Peyer's patch (tissue), 4 donors: ENCODE measurements around the gene MRNIP. TPM values are rescaled to one million over a fixed set of nuclear protein-coding genes. Genes with fewer than 3 reads are reported as not detected.
"Not testable (repeated sequence)": the region's sequence is repeated elsewhere in the genome, so short reads cannot be mapped to it uniquely, and the experiment has no call there.

ENCODE experiments used
- DNase-seq, 3 donors: peaks; one replicate each; pipeline ENCODE4 v3.0.0-alpha.2; 2017 to 2019
- H3K27ac ChIP-seq, 4 donors: fragments of 200-600 bp; sonication (generic); one replicate each; pipeline ENCODE4 v1.5.1; 2016 to 2019
- H3K27me3 ChIP-seq, 2 donors: fragments of 200-600 bp; sonication (generic); one replicate each; pipeline ENCODE4 v1.5.1; 2019
- H3K36me3 ChIP-seq, 3 donors: fragments of 200-600 bp; sonication (generic); one replicate each; pipeline ENCODE4 v1.5.1; 2016 to 2019
- H3K4me1 ChIP-seq, 4 donors: fragments of 200-600 bp; sonication (generic); one replicate each; pipeline ENCODE4 v1.5.1; 2016 to 2019
- H3K4me3 ChIP-seq, 4 donors: fragments of 200-600 bp; sonication (generic); 1 replicate in 3 of 4; 2 replicates in 1 of 4; pipeline ENCODE4 v1.5.1; 2016 to 2019; ENCODE audit warnings: mild to moderate bottlenecking in 1 of 4
- H3K9me3 ChIP-seq, 4 donors: fragments of 200-600 bp; sonication (generic); one replicate each; pipeline ENCODE4 v1.5.1; 2016 to 2019; ENCODE audit warnings: mild to moderate bottlenecking in 1 of 4
- POLR2A ChIP-seq, 2 donors: fragments of 450-650 bp; IDR thresholded peaks; one replicate each; pipeline ENCODE4 v1.5.1; 2017; ENCODE audit warnings: antibody characterized with exemption in 2 of 2, mild to moderate bottlenecking in 2 of 2, moderate library complexity in 2 of 2
- total RNA-seq, 4 donors: library from RNA; depleted of rRNA; stranded (reverse); fragments of >200 nt; gene quantifications; one replicate each; pipeline ENCODE4 v1.1.0, GENCODE V29; 2016
- TF ChIP-seq, protein P1 (sequence below), 6 experiments: fragments of 450-650 bp in 4 of 6; fragments of 200-600 bp in 2 of 6; sonication (generic) in 1 of 6; IDR thresholded peaks; one replicate each; pipeline ENCODE4 v1.5.1; 2017 to 2019; ENCODE audit warnings: antibody characterized with exemption in 6 of 6, mild to moderate bottlenecking in 3 of 6, moderate library complexity in 1 of 6

MRNIP gene
- total RNA-seq, 4 donors from 2014 or later, result 21.5 to 120 (median 68.3) TPM

DNA sequence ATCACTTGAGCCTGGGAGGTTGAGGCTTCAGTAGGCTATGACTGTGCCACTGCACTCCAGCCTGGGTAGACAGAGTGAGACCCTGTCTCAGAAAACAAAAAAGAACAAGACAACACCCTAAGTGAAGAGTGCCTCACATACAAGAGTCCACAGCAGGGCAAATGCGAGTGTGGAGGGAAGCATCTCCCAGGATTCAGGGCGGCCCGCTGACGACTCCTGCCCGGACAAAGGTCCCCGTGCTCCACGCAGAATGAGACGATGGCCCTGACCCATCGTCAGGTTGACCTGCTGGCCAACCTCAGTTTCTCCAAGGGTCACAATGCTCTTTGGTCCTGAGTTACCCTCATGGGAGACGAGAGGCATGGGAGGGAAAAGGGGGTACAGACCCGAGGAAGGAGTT is 18.3 kb downstream of the MRNIP start:
- peaks cover 0 to 63% (median 0%) of the 10 kb centered on the region in 3 donors for H3K36me3 ChIP-seq
- no peaks in the 10 kb centered on the region for H3K27me3 ChIP-seq
- no peak overlapping the region for H3K27ac ChIP-seq

DNA sequence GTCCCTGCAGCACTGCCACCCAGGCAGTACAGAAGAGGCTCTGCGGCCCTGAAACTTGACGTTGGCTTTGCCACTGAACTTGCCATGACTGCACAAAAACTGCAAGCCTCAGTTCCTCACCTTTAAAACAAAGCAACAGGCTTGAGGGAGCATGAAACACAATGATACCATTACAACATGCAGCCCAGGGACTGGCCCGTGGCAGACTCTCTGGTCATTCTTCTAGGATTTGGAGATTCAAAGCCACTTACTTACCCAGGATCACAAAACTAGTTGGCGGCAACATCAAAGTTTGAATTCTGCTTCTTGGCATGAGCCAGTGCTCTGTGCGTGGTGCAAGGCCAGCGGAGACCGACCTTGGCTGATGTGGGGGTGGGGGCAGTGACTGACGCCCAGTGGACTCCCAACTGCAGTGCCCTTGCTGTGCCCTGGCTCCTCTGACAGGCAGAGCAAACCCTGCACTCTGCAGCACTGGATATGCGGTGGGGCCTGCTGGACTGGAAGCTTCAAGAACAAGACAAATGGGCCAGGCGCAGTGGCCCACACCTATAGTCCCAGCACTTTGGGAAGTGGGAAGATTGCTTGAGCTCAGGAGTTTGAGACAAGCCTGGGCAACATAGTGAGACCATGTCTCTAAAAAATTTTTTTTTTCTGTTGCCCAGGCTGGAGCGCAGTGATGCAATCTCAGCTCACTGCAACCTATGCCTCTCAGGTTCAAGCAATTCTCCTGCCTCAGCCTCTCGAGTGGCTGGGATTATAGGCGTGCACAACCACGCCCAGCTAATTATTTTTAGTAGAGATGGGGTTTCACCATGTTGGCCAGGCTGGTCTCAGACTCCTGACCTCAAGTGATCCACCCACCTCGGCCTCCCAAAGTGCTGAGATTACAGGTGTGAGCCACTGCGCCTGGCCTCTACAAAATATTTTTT is 19.0 kb downstream of the MRNIP start:
- DNase-seq, result peak in 1 of 3 donors; percentile 49
- Histone ChIP-seq H3K4me1 (peaks cover 0 to 11% (median 1%) of the 10 kb centered on the region in 4 donors), H3K27me3 (no peaks in the 10 kb centered on the region), H3K9me3 (no peaks in the 10 kb centered on the region), H3K36me3 (peaks cover 0 to 63% (median 0%) of the 10 kb centered on the region in 3 donors), H3K4me3 (no peak overlapping the region), H3K27ac (no peak overlapping the region)
- TF ChIP-seq POLR2A (IDR thresholded peaks at IDR 0.05), result no peak
- TF ChIP-seq, protein P1, sequence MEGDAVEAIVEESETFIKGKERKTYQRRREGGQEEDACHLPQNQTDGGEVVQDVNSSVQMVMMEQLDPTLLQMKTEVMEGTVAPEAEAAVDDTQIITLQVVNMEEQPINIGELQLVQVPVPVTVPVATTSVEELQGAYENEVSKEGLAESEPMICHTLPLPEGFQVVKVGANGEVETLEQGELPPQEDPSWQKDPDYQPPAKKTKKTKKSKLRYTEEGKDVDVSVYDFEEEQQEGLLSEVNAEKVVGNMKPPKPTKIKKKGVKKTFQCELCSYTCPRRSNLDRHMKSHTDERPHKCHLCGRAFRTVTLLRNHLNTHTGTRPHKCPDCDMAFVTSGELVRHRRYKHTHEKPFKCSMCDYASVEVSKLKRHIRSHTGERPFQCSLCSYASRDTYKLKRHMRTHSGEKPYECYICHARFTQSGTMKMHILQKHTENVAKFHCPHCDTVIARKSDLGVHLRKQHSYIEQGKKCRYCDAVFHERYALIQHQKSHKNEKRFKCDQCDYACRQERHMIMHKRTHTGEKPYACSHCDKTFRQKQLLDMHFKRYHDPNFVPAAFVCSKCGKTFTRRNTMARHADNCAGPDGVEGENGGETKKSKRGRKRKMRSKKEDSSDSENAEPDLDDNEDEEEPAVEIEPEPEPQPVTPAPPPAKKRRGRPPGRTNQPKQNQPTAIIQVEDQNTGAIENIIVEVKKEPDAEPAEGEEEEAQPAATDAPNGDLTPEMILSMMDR (IDR thresholded peaks at IDR 0.05), result no peak

More for the DNA sequence above, 18.3 kb downstream of the MRNIP start:
- Histone ChIP-seq H3K9me3 (no peaks in the 10 kb centered on the region), H3K4me3 (no peak overlapping the region), H3K4me1 (peaks cover 0 to 11% (median 1%) of the 10 kb centered on the region in 4 donors)
- no peak for TF ChIP-seq POLR2A (IDR thresholded peaks at IDR 0.05)
- TF ChIP-seq, protein P1 (IDR thresholded peaks at IDR 0.05), result no peak
- DNase-seq, result peak in 1 of 3 donors; percentile 42

DNA sequence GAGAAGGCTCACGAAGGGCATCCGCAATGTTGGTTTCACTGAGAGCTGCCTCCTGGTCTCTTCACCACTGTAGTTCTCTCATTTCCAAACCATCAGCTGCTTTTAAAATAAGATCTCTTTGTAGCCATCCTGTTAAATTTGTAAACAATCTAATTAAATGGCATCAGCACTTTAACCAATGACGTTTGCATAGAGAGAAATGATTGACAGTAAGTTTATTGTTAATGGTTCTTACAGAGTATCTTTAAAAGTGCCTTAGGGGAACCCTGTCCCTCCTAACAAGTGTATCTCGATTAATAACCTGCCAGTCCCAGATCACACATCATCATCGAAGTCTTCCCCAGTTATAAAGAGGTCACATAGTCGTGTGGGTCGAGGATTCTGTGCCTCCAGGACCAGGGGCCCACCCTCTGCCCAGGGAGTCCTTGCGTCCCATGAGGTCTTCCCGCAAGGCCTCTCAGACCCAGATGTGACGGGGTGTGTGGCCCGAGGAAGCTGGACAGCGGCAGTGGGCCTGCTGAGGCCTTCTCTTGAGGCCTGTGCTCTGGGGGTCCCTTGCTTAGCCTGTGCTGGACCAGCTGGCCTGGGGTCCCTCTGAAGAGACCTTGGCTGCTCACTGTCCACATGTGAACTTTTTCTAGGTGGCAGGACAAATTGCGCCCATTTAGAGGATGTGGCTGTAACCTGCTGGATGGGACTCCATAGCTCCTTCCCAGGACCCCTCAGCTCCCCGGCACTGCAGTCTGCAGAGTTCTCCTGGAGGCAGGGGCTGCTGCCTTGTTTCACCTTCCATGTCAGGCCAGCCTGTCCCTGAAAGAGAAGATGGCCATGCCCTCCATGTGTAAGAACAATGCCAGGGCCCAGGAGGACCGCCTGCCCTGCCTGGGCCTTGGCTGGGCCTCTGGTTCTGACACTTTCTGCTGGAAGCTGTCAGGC is 21.3 kb downstream of the MRNIP start:
- no peaks in the 10 kb centered on the region for H3K27me3 ChIP-seq
- TF ChIP-seq, protein P1 (IDR thresholded peaks at IDR 0.05), result no peak
- TF ChIP-seq POLR2A (IDR thresholded peaks at IDR 0.05), result no peak
- peaks cover 0 to 11% (median 1%) of the 10 kb centered on the region in 4 donors for H3K4me1 ChIP-seq
- peak overlapping the region in 3 of 4 donors; percentile 31 to 60 (median 50) for H3K27ac ChIP-seq
- peak in 1 of 3 donors; percentile 46 for DNase-seq
- H3K4me3 ChIP-seq, result no peak overlapping the region
- peaks cover 0 to 75% (median 5%) of the 10 kb centered on the region in 3 donors for H3K36me3 ChIP-seq
- H3K9me3 ChIP-seq, result no peaks in the 10 kb centered on the region

DNA sequence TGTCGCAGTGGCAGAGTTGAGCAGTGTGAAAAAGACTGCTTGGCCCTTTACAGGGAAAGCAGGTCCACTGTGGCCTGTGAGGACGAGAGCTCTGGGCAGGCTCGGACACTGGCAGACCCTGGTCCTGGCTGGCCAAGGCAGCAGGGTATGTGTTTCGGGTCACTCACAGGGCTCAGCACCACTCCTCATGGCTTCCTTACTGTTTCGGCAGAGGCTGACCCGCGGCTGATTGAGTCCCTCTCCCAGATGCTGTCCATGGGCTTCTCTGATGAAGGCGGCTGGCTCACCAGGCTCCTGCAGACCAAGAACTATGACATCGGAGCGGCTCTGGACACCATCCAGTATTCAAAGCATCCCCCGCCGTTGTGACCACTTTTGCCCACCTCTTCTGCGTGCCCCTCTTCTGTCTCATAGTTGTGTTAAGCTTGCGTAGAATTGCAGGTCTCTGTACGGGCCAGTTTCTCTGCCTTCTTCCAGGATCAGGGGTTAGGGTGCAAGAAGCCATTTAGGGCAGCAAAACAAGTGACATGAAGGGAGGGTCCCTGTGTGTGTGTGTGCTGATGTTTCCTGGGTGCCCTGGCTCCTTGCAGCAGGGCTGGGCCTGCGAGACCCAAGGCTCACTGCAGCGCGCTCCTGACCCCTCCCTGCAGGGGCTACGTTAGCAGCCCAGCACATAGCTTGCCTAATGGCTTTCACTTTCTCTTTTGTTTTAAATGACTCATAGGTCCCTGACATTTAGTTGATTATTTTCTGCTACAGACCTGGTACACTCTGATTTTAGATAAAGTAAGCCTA is 22.2 kb downstream of the MRNIP start:
- no peaks in the 10 kb centered on the region for H3K9me3 ChIP-seq
- no peaks in the 10 kb centered on the region for H3K27me3 ChIP-seq
- H3K27ac ChIP-seq, result peak overlapping the region in 3 of 4 donors; percentile 31 to 60 (median 50)
- peak in 1 of 3 donors; percentile 58 for DNase-seq
- peaks cover 0 to 79% (median 5%) of the 10 kb centered on the region in 3 donors for H3K36me3 ChIP-seq
- H3K4me1 ChIP-seq, result peaks cover 0 to 11% (median 1%) of the 10 kb centered on the region in 4 donors
- TF ChIP-seq, protein P1 (IDR thresholded peaks at IDR 0.05), result peak in 1 of 6 experiments; percentile 21
- no peak for TF ChIP-seq POLR2A (IDR thresholded peaks at IDR 0.05)
- H3K4me3 ChIP-seq, result no peak overlapping the region

DNA sequence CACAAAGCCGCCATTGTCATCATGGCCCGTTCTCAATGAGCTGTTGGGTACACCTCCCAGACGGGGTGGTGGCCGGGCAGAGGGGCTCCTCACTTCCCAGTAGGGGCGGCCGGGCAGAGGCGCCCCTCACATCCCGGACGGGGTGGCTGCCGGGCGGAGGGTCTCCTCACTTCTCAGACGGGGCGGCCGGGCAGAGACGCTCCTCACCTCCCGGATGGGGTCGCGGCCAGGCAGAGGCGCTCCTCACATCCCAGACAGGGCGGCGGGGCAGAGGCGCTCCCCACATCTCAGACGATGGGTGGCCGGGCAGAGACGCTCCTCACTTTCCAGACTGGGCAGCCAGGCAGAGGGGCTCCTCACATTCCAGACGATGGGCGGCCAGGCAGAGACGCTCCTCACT is 23.7 kb downstream of the MRNIP start:
- peaks cover 0 to 81% (median 5%) of the 10 kb centered on the region in 3 donors for H3K36me3 ChIP-seq
- H3K9me3 ChIP-seq, H3K27ac ChIP-seq, H3K4me3 ChIP-seq, DNase-seq, H3K27me3 ChIP-seq: not testable (repeated sequence)
- H3K4me1 ChIP-seq, result peaks cover 0 to 11% (median 1%) of the 10 kb centered on the region in 4 donors
